Bone marrow (tissue), 2 donors: Measurements from ENCODE around the gene KLK13.

Experiments used
- DNase-seq, 2 donors: peaks; one replicate each; lab custom pipeline; 2025; lab: John Stamatoyannopoulos, UW

KLK13 gene

GRCh38 chr19:51060973-51061372 lies 3.9 kb downstream of the KLK13 start:
- no peak for DNase-seq

GRCh38 chr19:51060336-51060735 lies 4.6 kb downstream of the KLK13 start:
- DNase-seq = no peak

GRCh38 chr19:51059715-51060114 lies 5.2 kb downstream of the KLK13 start:
- no peak for DNase-seq

GRCh38 chr19:51055866-51056265 lies 9.0 kb downstream of the KLK13 start:
- no peak for DNase-seq

GRCh38 chr19:51047031-51047335 lies 17.9 kb downstream of the KLK13 start:
- no peak for DNase-seq

GRCh38 chr19:51044327-51044726 lies 20.6 kb downstream of the KLK13 start:
- no peak for DNase-seq

- DNase-seq = no peak
These were observed 21.4 kb downstream of the KLK13 start for GRCh38 chr19:51043497-51043896.

- DNase-seq = no peak
These were observed 24.7 kb downstream of the KLK13 start for GRCh38 chr19:51040151-51040550.

GRCh38 chr19:51036519-51036918 lies 28.4 kb downstream of the KLK13 start:
- no peak for DNase-seq

GRCh38 chr19:51034704-51035103 lies 30.2 kb downstream of the KLK13 start, which contains the start of gene KLK12:
TSS of gene KLK12 (minus strand) at chr19:51035002. CDS start at chr19:51034621, 381 bp downstream.
- DNase-seq = no peak

GRCh38 chr19:51031880-51032225 lies 33.0 kb downstream of the KLK13 start:
- DNase-seq = no peak

GRCh38 chr19:51031220-51031879 lies 33.5 kb downstream of the KLK13 start:
- DNase-seq = no peak

- DNase-seq = no peak
These were observed 34.3 kb downstream of the KLK13 start for GRCh38 chr19:51030631-51031030.

- no peak for DNase-seq
These were observed 35.2 kb downstream of the KLK13 start for GRCh38 chr19:51029718-51030117.

GRCh38 chr19:51027873-51028272 lies 37.0 kb downstream of the KLK13 start:
- DNase-seq = no peak

GRCh38 chr19:51027126-51027806 lies 37.6 kb downstream of the KLK13 start:
- no peak for DNase-seq

- no peak for DNase-seq
These were observed 38.4 kb downstream of the KLK13 start, which contains the start of gene KLK11 for GRCh38 chr19:51026554-51026831. TSS of gene KLK11 (minus strand) at chr19:51026616. CDS start at chr19:51025631, 985 bp downstream.

- no peak for DNase-seq
These were observed 38.9 kb downstream of the KLK13 start for GRCh38 chr19:51025809-51026553.

GRCh38 chr19:51025401-51025800 lies 39.5 kb downstream of the KLK13 start:
- no peak for DNase-seq

GRCh38 chr19:51024924-51025323 lies 40.0 kb downstream of the KLK13 start:
- DNase-seq = no peak

- DNase-seq = no peak
These were observed 40.9 kb downstream of the KLK13 start for GRCh38 chr19:51023946-51024345.

GRCh38 chr19:51022526-51022925 lies 42.4 kb downstream of the KLK13 start:
- DNase-seq = no peak

- DNase-seq = peak in 1 of 2 donors; percentile 24
These were observed 43.8 kb downstream of the KLK13 start for GRCh38 chr19:51020988-51021651.
